ENCODE measurements around the gene OR2AJ1.

The OR2AJ1 gene

DNA sequence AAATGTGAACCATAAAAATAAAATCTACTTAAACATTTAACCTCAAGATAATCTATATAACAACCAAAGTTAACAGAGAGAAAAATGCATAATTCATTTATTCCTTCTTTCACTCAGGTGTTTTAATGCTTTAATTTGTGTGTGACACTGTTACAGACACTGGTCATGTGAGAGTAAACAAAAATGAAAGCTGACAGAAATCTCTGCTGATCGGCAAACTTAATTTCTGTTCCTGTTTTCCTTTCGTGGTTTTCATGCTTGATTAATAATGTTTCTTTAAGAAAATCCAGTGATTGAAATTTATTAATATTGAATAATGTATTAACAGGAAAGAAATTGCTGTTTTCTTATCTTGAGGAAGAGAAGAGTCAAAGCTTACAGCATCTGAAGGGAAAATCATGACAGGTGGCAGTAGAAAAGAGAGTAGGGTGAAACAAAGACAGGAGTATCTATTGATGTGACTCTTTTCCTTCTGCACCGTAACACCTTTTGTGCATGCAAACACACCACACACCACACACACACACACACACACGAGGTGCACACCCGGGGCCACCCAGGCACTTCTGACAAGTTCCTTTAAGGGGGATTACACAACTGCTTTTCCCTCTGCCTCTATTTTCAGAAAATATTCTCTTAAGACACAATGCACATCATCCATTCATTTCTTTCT, 42.0 kb downstream of the OR2AJ1 start:
- DNase-seq (ENCODE audit: low read depth), result no peak
- TF ChIP-seq CTCF (IDR thresholded peaks at IDR 0.05; ENCODE audit: control insufficient read depth, insufficient read depth, low read depth, low read length, missing control alignments), result no peak
- H3K4me3 ChIP-seq (ENCODE audit: control insufficient read depth, low read depth, low read length), result no peak overlapping the region

All from AG09309 (cell line).